ENCODE results near the gene GPR171. TPM values are rescaled to one million over a fixed set of nuclear protein-coding genes. Genes with fewer than 3 reads are reported as not detected.
A peak's percentile ranks its signal among the peaks of the same experiment; 100 is the strongest.
"Not testable (repeated sequence)": the region's sequence is repeated elsewhere in the genome, so short reads cannot be mapped to it uniquely, and the experiment has no call there.

GPR171 gene
- 10 to 100 TPM in 5 of 7 donors, 1 to 10 TPM in 2; 8.8 to 40.4 (median 14.3) TPM for total RNA-seq
- polyA plus RNA-seq = 1 to 10 TPM; 2.7 to 9.1 (median 2.9) TPM
- long read RNA-seq, donor 1, partial matches to known transcripts = 0 of 1 reads
- long read RNA-seq, donor 1, other reads (novel, unspliced or antisense) = 0 of 1 reads
- long read RNA-seq, donor 2, partial matches to known transcripts = 0 of 1 reads
- long read RNA-seq, donor 2, other reads (novel, unspliced or antisense) = 0 of 1 reads

- intact Hi-C loops (cut with DNase I; ENCODE audit: low total_unique reads) = no loop called here
- Histone ChIP-seq H3K36me3 (peaks cover 0 to 10% (median 0%) of the 10 kb centered on the region in 6 donors), H3K9me3 (no peaks in the 10 kb centered on the region), H3K27ac (peak within 1 kb of the TSS in 7 of 8 donors; percentile 62 to 85 (median 73)), H3K4me3 (peak within 1 kb of the TSS in 7 of 8 donors; percentile 6 to 64 (median 26)), H3K4me1 (peaks cover 0 to 16% (median 0%) of the 10 kb centered on the region in 6 donors), H3K27me3 (replicated peaks in 1 of 7) (no peaks in the 10 kb centered on the region)
- TF ChIP-seq POLR2AphosphoS5 (IDR thresholded peaks at IDR 0.05) (peak in 1 of 3 donors; percentile 85), POLR2A (IDR thresholded peaks at IDR 0.05) (peak in 1 of 3 donors; percentile 27), CTCF (IDR thresholded peaks at IDR 0.05 in 8 of 11, conservative IDR thresholded peaks at IDR 0.05 in 3 of 11) (no peak)
- no peak for DNase-seq
- 42 to 55% (median 53%) methylated on average over 3 of the region's 3 CpGs for WGBS, 5 donors
Measured at GRCh38 chr3:151203051-151203420, at the start of gene GPR171. TSS of gene GPR171 (minus strand) at chr3:151203216. CDS start at chr3:151199386, 3,830 bp downstream.

GRCh38 chr3:151248772-151249337 lies 45.8 kb upstream of the GPR171 start:
- no peak overlapping the region for H3K4me3 ChIP-seq
- H3K27ac ChIP-seq = no peak overlapping the region
- WGBS, 5 donors = 64 to 81% (median 72%) methylated on average over 3 of the region's 3 CpGs
- peaks cover 0 to 5% (median 0%) of the 10 kb centered on the region in 8 donors for H3K9me3 ChIP-seq
- TF ChIP-seq POLR2A (IDR thresholded peaks at IDR 0.05) = no peak
- TF ChIP-seq CTCF (IDR thresholded peaks at IDR 0.05 in 8 of 11, conservative IDR thresholded peaks at IDR 0.05 in 3 of 11) = no peak
- H3K36me3 ChIP-seq = no peaks in the 10 kb centered on the region
- DNase-seq = no peak
- H3K27me3 ChIP-seq (replicated peaks in 1 of 7) = no peaks in the 10 kb centered on the region
- H3K4me1 ChIP-seq = no peaks in the 10 kb centered on the region
- intact Hi-C loops (cut with DNase I; ENCODE audit: low total_unique reads) = no loop called here

GRCh38 chr3:151242006-151242405 lies 39.0 kb upstream of the GPR171 start:
- H3K4me1 ChIP-seq; H3K36me3 ChIP-seq; H3K27ac ChIP-seq; H3K4me3 ChIP-seq; intact Hi-C loops (cut with DNase I; ENCODE audit: low total_unique reads); DNase-seq; H3K9me3 ChIP-seq; H3K27me3 ChIP-seq (replicated peaks in 1 of 7): not testable (repeated sequence)
- WGBS, 5 donors = 87 to 94% (median 91%) methylated on average over 8 to 16 of the region's 18 CpGs

GRCh38 chr3:151236736-151237135 lies 33.7 kb upstream of the GPR171 start:
- Histone ChIP-seq H3K27me3 (replicated peaks in 1 of 7) (no peaks in the 10 kb centered on the region), H3K9me3 (no peaks in the 10 kb centered on the region), H3K27ac (no peak overlapping the region), H3K4me1 (peaks cover 0 to 1% (median 0%) of the 10 kb centered on the region in 6 donors), H3K4me3 (no peak overlapping the region), H3K36me3 (no peaks in the 10 kb centered on the region)
- no peak for TF ChIP-seq POLR2A (IDR thresholded peaks at IDR 0.05)
- TF ChIP-seq POLR2AphosphoS5 (IDR thresholded peaks at IDR 0.05) = no peak
- no peak for TF ChIP-seq CTCF (IDR thresholded peaks at IDR 0.05 in 8 of 11, conservative IDR thresholded peaks at IDR 0.05 in 3 of 11)
- WGBS, 5 donors = 79 to 89% (median 85%) methylated on average over 6 to 7 of the region's 7 CpGs
- intact Hi-C loops (cut with DNase I; ENCODE audit: low total_unique reads) = no loop called here
- no peak for DNase-seq

All from spleen (tissue), 13 donors.